ENCODE data around the gene CAMTA1.

DNA sequence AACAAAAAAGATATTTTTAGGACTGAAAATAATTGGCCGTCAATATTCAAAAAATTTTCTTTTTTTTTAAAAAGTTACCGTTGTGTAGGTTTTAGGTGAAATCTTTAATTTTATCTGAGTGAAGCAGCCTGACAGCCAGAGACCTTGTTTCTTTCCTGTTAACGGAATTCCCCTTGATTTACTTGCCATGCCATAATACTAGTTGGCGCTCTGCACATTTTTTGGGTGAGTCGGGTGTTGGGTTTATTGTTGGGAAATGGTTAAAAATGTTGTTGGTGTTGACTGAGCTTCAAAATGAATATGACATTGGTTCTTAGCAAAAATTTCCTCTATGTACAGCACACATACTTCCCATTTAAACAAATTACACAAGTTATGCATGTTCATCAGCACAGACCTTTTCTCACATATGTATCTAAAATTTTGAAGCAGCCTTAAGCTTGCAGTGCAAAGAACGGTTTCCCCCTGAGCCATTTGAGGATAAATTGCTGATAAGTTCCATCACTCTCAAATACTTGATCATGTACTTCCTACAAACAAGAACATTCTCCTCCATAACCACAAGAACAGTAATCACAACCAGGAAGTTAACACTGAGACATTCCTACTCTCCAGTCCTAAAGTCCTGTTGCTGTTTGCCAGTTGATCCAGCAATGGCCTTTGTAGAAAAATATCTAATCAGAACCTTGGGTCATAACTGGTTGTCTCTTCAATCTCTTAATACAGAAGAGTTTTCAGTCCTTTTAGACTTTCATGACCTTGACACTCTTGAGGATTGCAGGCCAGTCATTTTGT, 34.2 kb downstream of the CAMTA1 start:
- TF ChIP-seq, protein P1, sequence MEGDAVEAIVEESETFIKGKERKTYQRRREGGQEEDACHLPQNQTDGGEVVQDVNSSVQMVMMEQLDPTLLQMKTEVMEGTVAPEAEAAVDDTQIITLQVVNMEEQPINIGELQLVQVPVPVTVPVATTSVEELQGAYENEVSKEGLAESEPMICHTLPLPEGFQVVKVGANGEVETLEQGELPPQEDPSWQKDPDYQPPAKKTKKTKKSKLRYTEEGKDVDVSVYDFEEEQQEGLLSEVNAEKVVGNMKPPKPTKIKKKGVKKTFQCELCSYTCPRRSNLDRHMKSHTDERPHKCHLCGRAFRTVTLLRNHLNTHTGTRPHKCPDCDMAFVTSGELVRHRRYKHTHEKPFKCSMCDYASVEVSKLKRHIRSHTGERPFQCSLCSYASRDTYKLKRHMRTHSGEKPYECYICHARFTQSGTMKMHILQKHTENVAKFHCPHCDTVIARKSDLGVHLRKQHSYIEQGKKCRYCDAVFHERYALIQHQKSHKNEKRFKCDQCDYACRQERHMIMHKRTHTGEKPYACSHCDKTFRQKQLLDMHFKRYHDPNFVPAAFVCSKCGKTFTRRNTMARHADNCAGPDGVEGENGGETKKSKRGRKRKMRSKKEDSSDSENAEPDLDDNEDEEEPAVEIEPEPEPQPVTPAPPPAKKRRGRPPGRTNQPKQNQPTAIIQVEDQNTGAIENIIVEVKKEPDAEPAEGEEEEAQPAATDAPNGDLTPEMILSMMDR (IDR thresholded peaks at IDR 0.05; ENCODE audit: low read depth, low read length, missing input control), result no peak
- TF ChIP-seq RAD21 (IDR thresholded peaks at IDR 0.05) (no peak), YY1 (IDR thresholded peaks at IDR 0.05) (no peak), JUND (IDR thresholded peaks at IDR 0.05) (no peak), GABPA (IDR thresholded peaks at IDR 0.05 in 1 of 2, conservative IDR thresholded peaks at IDR 0.05 in 1 of 2) (no peak), SP1 (IDR thresholded peaks at IDR 0.05) (no peak), RXRA (IDR thresholded peaks at IDR 0.05) (no peak)
- TF ChIP-seq, protein P2, sequence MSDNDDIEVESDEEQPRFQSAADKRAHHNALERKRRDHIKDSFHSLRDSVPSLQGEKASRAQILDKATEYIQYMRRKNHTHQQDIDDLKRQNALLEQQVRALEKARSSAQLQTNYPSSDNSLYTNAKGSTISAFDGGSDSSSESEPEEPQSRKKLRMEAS (IDR thresholded peaks at IDR 0.05), result no peak
- TF ChIP-seq, protein P3, sequence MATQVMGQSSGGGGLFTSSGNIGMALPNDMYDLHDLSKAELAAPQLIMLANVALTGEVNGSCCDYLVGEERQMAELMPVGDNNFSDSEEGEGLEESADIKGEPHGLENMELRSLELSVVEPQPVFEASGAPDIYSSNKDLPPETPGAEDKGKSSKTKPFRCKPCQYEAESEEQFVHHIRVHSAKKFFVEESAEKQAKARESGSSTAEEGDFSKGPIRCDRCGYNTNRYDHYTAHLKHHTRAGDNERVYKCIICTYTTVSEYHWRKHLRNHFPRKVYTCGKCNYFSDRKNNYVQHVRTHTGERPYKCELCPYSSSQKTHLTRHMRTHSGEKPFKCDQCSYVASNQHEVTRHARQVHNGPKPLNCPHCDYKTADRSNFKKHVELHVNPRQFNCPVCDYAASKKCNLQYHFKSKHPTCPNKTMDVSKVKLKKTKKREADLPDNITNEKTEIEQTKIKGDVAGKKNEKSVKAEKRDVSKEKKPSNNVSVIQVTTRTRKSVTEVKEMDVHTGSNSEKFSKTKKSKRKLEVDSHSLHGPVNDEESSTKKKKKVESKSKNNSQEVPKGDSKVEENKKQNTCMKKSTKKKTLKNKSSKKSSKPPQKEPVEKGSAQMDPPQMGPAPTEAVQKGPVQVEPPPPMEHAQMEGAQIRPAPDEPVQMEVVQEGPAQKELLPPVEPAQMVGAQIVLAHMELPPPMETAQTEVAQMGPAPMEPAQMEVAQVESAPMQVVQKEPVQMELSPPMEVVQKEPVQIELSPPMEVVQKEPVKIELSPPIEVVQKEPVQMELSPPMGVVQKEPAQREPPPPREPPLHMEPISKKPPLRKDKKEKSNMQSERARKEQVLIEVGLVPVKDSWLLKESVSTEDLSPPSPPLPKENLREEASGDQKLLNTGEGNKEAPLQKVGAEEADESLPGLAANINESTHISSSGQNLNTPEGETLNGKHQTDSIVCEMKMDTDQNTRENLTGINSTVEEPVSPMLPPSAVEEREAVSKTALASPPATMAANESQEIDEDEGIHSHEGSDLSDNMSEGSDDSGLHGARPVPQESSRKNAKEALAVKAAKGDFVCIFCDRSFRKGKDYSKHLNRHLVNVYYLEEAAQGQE (IDR thresholded peaks at IDR 0.05), result no peak

All from liver (tissue), 3 donors.